HG03108 (cell line): ENCODE data around the gene PRPF18.

ENCODE experiments used
- ATAC-seq: cut with Tn5 transposase; IDR thresholded peaks from one replicate; pipeline ENCODE4 v1.9.1; 2021; ENCODE audit warnings: moderate library complexity; ENCODE audit not compliant: unreplicated experiment

The PRPF18 gene

DNA sequence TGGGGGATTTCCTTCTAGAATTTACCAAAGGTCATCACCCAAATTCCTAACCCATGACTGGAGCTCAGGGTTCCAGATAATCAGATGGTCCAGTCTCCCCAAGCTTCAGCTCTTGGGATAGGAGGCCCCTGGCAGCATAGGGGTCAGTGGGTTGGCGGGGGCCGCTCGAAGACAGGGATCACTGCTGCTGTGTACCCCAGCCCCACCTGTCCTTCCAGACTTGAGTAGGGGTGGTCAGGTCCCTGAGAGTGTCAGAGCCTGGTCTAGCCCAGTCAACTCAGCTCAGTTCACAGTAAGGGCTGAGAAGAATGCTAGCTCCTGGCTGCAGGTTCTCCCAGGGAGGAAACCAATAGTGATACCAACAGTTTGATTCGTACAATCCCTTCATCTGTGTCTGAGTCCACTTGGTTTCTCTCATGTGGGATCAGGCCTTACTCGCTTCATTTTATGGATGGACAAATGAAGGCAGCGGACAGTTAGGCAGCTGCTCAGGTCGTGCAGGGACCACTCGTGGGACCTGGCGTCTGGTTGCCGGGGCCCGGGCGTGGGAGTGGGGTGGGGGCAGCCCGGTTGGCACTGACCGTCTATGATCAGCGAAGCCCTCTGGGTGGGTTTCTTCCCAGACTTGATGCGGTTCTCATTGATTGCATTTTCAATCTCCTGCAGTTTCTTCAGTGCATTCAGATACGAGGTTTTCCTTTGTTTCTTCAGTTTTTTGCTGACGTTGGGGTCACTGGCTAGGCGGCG lies 78.9 kb downstream of the PRPF18 start:
- ATAC-seq, result no peak

DNA sequence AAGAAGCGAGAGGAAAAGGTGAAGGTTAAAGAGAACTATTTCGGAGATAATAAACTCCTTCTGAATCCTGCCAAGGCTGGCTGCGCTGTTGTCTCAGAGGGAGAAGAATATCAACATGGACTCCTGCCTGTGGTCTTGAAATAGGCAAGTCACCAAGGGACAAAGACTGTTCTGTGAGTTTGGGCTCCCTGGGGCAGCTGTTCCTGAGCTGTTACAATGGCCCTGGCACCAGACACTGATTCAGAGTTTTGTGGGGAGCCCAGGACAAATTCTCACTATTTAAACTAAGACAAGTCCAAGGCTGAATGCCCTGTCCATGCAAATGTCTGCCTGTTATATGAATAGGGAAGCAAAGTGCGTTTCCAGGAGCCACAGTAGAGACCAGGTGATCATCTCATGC lies 81.4 kb downstream of the PRPF18 start:
- ATAC-seq, result no peak

DNA sequence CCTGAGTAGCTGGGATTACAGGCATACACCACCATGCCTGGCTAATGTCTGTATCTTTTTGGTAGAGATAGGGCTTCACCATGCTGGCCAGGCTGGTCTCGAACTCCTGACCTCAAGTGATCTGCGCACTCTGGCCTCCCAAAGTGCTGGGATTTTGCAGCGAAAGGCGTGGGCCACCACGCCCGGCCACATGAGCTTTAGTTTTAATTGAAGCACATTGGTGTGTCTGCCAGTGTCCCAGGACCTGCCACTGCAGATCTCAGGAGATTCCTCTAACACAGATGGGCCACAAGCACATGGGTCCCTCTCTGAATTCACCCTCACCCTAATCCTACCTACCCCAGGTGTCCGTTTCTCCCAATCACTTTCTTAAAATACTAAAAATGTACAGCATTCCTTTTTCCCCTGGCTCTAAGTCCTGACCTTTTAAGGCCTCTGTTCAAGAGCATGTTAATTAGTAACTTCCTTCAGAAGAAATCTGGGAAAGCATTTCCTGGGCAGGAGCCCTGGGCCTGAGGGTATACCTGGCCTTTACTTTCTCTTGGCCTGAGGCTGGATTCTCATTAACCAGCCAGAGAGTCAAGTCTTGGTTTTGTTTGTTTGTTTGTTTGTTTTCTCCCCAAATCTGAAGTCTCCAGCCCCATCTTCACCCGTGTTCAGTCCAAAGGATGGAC lies 82.6 kb downstream of the PRPF18 start:
- ATAC-seq, result no peak

DNA sequence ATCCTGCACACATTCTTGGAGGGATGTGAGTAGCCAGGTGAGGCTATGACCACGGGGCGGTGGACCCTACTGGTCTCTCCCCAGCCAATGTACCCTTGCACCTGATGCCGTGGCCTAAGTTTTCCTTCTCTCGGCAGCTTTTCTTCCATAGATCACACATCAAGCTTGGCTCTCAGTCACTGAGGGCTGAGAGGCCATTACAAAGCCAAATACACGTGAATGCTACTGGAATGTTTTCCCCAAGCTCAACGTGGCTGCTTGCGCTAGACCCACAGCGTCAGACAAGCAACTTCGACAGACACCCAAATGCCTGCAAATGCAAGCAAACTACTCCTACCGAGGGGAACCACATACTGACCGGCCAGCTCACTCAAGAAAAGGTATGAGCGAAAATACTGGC lies 83.1 kb downstream of the PRPF18 start:
- ATAC-seq, result no peak

DNA sequence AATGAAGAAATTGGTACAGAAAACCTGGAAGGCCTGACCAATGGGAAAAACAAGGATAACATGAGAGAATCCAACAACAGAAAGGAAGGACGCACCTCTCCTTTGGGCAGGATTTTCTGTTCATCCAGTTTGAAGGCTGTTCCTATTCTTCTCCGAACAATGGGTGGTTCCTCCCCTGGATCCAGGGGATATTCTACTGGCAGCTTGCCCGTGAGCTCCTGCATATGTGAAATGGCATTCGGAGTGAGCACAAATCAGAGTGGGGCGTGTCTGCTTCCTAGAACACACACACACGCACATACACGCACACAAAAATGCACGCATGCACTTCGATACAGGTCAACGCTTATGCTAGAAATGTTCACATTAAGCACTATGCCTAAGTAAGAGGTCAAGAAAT lies 83.5 kb downstream of the PRPF18 start:
- ATAC-seq, result no peak

DNA sequence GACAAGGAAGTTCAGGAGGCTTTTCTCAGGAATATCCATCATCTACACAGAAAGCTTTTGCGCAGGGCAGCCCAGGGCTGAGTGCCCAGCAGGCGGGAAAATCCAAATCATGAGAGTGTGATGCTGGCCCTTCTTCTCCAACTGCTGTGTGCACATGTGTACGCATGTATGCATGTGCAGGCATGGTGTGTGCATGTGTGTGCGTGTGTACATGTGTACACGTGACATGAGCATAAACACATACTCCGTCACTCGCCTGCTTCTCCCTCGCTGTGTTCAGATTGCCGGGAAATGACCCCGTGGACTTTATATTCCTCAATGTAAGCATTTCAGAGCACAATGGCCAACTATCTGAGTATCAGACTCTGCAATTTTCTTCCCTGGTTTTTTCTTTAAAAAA lies 85.1 kb downstream of the PRPF18 start:
- no peak for ATAC-seq

DNA sequence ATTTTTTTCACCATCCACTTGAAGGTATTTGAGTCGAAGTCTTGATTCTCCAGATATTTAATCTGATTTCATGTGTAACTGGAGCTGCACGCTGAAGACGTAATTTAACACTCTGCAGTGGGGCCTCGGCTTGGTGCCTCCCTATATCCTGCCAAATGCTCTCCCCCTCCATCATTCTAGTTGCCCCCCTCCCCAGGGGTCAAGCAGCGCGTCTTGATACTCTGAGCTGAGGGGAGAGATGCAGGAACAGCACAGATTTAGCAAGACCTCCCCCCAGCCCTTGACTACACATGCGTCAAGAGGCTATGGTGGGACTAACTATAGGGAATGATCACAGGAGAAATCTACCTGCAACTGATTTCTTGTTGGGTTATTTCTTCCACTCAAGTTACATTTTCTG lies 85.8 kb downstream of the PRPF18 start:
- ATAC-seq, result no peak

DNA sequence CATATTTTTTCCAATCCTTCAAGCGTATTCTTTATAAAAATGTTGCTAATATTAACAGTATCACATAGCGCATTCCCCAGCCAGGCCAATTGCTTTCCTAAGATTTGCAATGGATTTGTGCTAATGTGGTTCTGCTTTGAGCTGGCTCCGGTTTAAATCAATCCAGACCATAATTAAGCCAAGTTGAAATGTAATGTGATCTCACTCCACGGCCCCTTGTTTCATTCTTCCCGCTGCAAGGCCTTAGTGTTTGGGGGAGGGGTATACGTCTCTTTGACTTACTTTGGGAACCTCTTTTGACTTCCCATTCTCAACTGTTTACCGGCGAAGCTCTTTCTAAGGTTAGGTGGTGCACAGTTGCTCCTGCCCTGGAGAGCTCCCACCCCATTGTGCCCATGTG lies 86.4 kb downstream of the PRPF18 start:
- no peak for ATAC-seq

DNA sequence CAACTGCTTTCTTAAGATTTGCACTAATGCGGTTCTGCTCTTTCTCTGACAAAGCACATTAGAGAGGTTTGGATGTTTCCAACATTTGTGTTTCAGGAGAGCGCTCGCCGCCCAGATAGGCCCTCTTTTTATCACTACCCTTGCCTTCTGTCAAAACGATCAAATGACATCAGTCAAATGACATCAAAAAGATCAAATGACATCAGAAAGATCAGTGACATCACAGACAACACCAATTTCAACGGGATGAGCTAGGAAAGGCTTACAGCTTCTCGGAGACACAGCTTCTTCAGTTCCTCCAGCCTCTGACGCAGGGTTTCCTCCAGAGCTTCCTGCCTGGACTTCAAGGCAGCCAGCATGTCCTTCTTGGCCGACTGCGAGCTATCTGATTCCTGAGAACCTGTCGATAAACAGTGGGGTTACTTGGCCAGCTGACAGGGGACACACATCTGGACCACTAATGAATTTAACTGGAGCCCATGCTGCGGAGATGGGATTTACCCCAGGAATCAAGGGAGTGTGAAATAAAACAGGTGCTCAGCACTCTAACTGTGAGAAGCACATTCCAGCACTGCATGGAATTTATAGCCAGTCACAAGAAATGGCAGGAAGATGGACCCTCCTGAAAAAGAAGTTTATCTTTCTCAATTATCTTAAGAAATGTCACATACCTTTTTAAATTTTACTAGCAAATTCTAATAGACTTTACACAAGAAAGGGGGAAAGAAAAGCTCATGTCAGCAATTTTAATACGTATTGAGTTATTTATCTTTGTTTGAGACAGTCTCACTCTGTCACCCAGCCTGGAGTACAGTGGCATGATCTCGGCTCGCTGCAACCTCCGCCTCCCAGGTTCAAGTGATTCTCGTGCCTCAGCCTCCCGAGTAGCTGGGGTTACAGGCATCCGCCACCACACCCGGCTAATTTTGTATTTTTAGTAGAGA lies 88.2 kb downstream of the PRPF18 start:
- ATAC-seq, result no peak

DNA sequence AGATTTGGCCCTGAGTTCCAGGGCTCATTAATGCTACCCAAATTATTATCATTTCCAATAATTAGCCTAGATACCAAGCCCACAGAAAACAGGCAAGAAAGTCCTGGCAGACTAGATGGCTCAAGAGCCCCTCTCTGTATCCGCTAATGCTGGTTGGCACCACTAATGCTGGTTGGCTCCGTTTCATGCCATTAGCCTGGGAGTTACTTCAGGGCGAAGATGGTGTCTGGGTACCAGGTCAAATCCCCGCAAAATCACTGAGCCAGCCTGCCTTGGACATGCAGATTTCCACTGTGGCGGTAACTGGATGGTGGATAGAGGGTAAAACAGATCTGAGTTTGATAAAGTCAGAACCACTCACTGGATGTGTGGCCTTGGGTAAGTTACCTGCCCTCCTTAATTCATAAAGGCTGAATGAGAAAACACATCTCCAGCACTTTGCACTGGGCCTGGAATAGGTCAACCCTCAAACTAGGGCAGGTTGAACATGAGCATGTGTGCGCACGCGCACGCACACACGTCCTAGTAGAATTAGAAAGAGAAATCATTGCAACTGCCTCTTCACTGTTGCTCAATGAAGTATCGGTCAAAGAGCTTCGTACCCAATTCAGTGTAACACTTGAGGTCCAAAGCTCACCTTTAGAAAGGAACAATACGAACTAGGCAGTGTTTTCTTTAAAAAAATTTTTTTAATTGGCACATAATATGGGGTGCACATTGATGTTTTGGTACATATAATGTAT lies 91.5 kb downstream of the PRPF18 start:
- ATAC-seq, result no peak
